ENCODE measurements around the gene FNDC4.
A peak's percentile ranks its signal among the peaks of the same experiment; 100 is the strongest.
"Not testable (repeated sequence)": the region's sequence is repeated elsewhere in the genome, so short reads cannot be mapped to it uniquely, and the experiment has no call there.

Gene FNDC4

GRCh38 chr2:27494944-27495554 lies at the start of gene FNDC4:
FNDC4 (minus strand) TSS chr2:27495200; CDS start chr2:27494679, 521 bp downstream.
- DNase-seq, result no peak

- no peak for DNase-seq
Measured at GRCh38 chr2:27544143-27544821, 49.3 kb upstream of the FNDC4 start.

GRCh38 chr2:27539649-27540048 lies 44.6 kb upstream of the FNDC4 start:
- DNase-seq, result not testable (repeated sequence)

GRCh38 chr2:27538839-27539450 lies 43.9 kb upstream of the FNDC4 start:
- DNase-seq, result not testable (repeated sequence)

GRCh38 chr2:27537287-27537686 lies 42.3 kb upstream of the FNDC4 start:
- DNase-seq, result no peak

- no peak for DNase-seq
Measured at GRCh38 chr2:27531983-27532382, 37.0 kb upstream of the FNDC4 start.

GRCh38 chr2:27527182-27527581 lies 32.2 kb upstream of the FNDC4 start:
- no peak for DNase-seq

GRCh38 chr2:27522400-27522945 lies 27.5 kb upstream of the FNDC4 start:
- DNase-seq, result no peak

GRCh38 chr2:27520316-27520715 lies 25.3 kb upstream of the FNDC4 start:
- DNase-seq, result no peak

GRCh38 chr2:27518782-27519113 lies 23.7 kb upstream of the FNDC4 start:
- DNase-seq, result no peak

- DNase-seq, result no peak
Measured at GRCh38 chr2:27518113-27518781, 23.2 kb upstream of the FNDC4 start.

- peak; percentile 35 for DNase-seq
Measured at GRCh38 chr2:27509326-27509725, 14.3 kb upstream of the FNDC4 start.

GRCh38 chr2:27507293-27507692 lies 12.3 kb upstream of the FNDC4 start:
- DNase-seq, result no peak

GRCh38 chr2:27506587-27506986 lies 11.6 kb upstream of the FNDC4 start:
- no peak for DNase-seq

- no peak for DNase-seq
Measured at GRCh38 chr2:27502142-27502541, 7.1 kb upstream of the FNDC4 start.

- no peak for DNase-seq
Measured at GRCh38 chr2:27501042-27501441, 6.0 kb upstream of the FNDC4 start.

GRCh38 chr2:27498975-27499374 lies 4.0 kb upstream of the FNDC4 start:
- no peak for DNase-seq

- DNase-seq, result no peak
Measured at GRCh38 chr2:27497288-27497627, 2.3 kb upstream of the FNDC4 start.

GRCh38 chr2:27496357-27497287 lies 1.6 kb upstream of the FNDC4 start, which contains the start of gene GCKR:
GCKR (plus strand) TSS chr2:27496839; CDS start chr2:27496905, 66 bp downstream.
- DNase-seq, result no peak

GRCh38 chr2:27495840-27496356 lies 898 bp upstream of the FNDC4 start:
- no peak for DNase-seq

GRCh38 chr2:27494284-27494943 lies 586 bp downstream of the FNDC4 start:
- no peak for DNase-seq

- DNase-seq, result no peak
Measured at GRCh38 chr2:27493948-27494283, 1.1 kb downstream of the FNDC4 start.
